HG03066 (cell line): ENCODE results near the gene PXMP2.

Experiments used
- ATAC-seq: cut with Tn5 transposase; IDR thresholded peaks from one replicate; pipeline ENCODE4 v1.9.1; 2021; ENCODE audit warnings: low read depth; ENCODE audit not compliant: unreplicated experiment

Gene PXMP2

GRCh38 chr12:132719954-132720324 is 32.6 kb downstream of the PXMP2 start:
- no peak for ATAC-seq

- ATAC-seq = no peak
These were observed 33.4 kb downstream of the PXMP2 start for GRCh38 chr12:132720606-132721345.

- no peak for ATAC-seq
These were observed 35.8 kb downstream of the PXMP2 start for GRCh38 chr12:132723015-132723763.

GRCh38 chr12:132723764-132724140 is 36.4 kb downstream of the PXMP2 start:
- ATAC-seq = no peak

GRCh38 chr12:132724506-132725241 is 37.3 kb downstream of the PXMP2 start:
- ATAC-seq = no peak

- no peak for ATAC-seq
These were observed 39.0 kb downstream of the PXMP2 start for GRCh38 chr12:132726386-132726785.

- ATAC-seq = no peak
These were observed 39.9 kb downstream of the PXMP2 start for GRCh38 chr12:132727091-132727794.

- ATAC-seq = no peak
These were observed 41.1 kb downstream of the PXMP2 start for GRCh38 chr12:132728502-132728901.

- no peak for ATAC-seq
These were observed 42.3 kb downstream of the PXMP2 start for GRCh38 chr12:132729541-132730320.

GRCh38 chr12:132730353-132730752 is 43.0 kb downstream of the PXMP2 start:
- no peak for ATAC-seq

- ATAC-seq = no peak
These were observed 44.2 kb downstream of the PXMP2 start for GRCh38 chr12:132731574-132731973.

- ATAC-seq = no peak
These were observed 46.8 kb downstream of the PXMP2 start for GRCh38 chr12:132734206-132734605.

- ATAC-seq = no peak
These were observed 48.1 kb downstream of the PXMP2 start for GRCh38 chr12:132735496-132735895.

GRCh38 chr12:132736378-132736777 is 49.0 kb downstream of the PXMP2 start:
- no peak for ATAC-seq

- no peak for ATAC-seq
These were observed 49.5 kb downstream of the PXMP2 start for GRCh38 chr12:132736913-132737312.

GRCh38 chr12:132739600-132740312 is 52.4 kb downstream of the PXMP2 start:
- ATAC-seq = no peak

GRCh38 chr12:132740313-132740646 is 52.9 kb downstream of the PXMP2 start:
- ATAC-seq = no peak

GRCh38 chr12:132740652-132741051 is 53.3 kb downstream of the PXMP2 start:
- ATAC-seq = no peak

- ATAC-seq = no peak
These were observed 54.2 kb downstream of the PXMP2 start for GRCh38 chr12:132741620-132742019.

GRCh38 chr12:132743831-132744230 is 56.4 kb downstream of the PXMP2 start:
- ATAC-seq = no peak
